Measurements from ENCODE around the gene GEMIN2. TPM values are rescaled to one million over a fixed set of nuclear protein-coding genes. Genes with fewer than 3 reads are reported as not detected.

Gene GEMIN2
- total RNA-seq, 6 experiments from 2014 or later: 6.6 to 9.6 (median 9.0) TPM

DNA sequence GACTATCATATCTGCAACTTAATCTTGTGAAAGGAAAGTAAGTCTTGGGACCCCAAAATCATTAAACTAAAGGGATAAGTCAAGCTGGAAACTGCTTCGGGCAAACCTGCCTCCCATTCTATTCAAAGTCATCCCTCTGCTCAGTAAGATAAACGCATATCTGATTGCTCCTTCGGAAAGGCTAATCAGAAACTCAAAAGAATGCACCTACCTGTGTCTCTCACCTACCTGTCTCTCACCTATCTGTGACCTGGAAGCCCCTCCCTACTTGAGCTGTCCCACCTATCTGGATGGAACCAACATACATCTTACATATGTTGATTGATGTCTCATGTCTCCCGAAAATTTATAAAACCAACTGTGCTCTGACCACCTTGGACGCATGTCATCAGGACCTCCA lies 31.0 kb upstream of the GEMIN2 start:
- Mint-ChIP-seq H3K27ac (no peak overlapping the region), H3K36me3 (ENCODE audit: low read depth) (peaks cover 38% of the 10 kb centered on the region)

DNA sequence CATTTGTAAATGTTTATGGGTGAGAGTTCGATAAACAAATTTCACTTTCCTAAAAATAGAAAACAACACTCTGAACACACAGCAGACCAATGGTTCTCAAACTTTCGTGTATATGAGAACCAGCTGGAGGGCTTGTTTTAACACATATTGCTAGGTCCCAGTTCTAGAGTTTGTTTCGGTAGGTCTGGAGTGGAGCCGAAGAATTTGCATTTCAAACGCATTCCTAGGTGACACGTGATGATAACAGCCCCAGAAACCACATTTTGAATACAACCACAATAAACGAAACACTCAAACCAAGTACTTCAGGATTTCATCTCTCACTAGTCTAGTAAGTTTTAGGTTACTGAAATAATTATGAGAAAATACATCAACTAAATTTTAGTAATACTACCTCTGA lies 28.2 kb upstream of the GEMIN2 start:
- no peak for DNase-seq
- TF ChIP-seq, protein P1, sequence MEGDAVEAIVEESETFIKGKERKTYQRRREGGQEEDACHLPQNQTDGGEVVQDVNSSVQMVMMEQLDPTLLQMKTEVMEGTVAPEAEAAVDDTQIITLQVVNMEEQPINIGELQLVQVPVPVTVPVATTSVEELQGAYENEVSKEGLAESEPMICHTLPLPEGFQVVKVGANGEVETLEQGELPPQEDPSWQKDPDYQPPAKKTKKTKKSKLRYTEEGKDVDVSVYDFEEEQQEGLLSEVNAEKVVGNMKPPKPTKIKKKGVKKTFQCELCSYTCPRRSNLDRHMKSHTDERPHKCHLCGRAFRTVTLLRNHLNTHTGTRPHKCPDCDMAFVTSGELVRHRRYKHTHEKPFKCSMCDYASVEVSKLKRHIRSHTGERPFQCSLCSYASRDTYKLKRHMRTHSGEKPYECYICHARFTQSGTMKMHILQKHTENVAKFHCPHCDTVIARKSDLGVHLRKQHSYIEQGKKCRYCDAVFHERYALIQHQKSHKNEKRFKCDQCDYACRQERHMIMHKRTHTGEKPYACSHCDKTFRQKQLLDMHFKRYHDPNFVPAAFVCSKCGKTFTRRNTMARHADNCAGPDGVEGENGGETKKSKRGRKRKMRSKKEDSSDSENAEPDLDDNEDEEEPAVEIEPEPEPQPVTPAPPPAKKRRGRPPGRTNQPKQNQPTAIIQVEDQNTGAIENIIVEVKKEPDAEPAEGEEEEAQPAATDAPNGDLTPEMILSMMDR (IDR thresholded peaks at IDR 0.05): no peak
- Mint-ChIP-seq H3K4me3 (no peak overlapping the region), H3K4me1 (ENCODE audit: low read depth) (peaks cover 12% of the 10 kb centered on the region; the same call in 1 of the 2 replicates), H3K9me3 (no peaks in the 10 kb centered on the region), H3K36me3 (ENCODE audit: low read depth) (peaks cover 42% of the 10 kb centered on the region), H3K27me3 (ENCODE audit: insufficient read depth) (no peaks in the 10 kb centered on the region; the same call in 1 of the 2 replicates), H3K27ac (no peak overlapping the region)

More for the DNA sequence above, 31.0 kb upstream of the GEMIN2 start:
- no peak for DNase-seq
- Mint-ChIP-seq H3K4me3 (no peak overlapping the region), H3K4me1 (ENCODE audit: low read depth) (peaks cover 11% of the 10 kb centered on the region; the same call in 1 of the 2 replicates), H3K9me3 (no peaks in the 10 kb centered on the region), H3K27me3 (ENCODE audit: insufficient read depth) (no peaks in the 10 kb centered on the region; the same call in 1 of the 2 replicates)
- TF ChIP-seq, protein P1 (IDR thresholded peaks at IDR 0.05): no peak

DNA sequence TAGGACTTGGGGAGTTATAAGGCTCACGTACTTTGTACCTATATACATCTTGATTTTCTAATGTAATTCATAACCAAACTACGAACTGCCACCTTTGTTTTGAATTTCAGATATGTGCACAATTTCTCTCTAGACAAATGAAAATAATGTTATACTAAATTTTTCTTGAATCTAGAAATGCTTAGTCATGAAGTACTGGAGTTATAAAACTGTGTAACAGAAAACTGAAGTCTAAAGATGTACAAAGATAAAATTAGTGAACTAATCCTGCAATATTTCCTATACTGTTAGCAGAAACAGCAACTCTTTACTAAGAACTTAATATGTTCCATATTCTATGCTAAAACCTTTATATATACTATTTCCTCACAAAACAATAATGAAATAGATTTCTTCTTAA lies 26.6 kb upstream of the GEMIN2 start:
- no peak for DNase-seq
- peaks cover 47% of the 10 kb centered on the region for H3K36me3 Mint-ChIP-seq (ENCODE audit: low read depth)
- TF ChIP-seq, protein P1 (IDR thresholded peaks at IDR 0.05): no peak

DNA sequence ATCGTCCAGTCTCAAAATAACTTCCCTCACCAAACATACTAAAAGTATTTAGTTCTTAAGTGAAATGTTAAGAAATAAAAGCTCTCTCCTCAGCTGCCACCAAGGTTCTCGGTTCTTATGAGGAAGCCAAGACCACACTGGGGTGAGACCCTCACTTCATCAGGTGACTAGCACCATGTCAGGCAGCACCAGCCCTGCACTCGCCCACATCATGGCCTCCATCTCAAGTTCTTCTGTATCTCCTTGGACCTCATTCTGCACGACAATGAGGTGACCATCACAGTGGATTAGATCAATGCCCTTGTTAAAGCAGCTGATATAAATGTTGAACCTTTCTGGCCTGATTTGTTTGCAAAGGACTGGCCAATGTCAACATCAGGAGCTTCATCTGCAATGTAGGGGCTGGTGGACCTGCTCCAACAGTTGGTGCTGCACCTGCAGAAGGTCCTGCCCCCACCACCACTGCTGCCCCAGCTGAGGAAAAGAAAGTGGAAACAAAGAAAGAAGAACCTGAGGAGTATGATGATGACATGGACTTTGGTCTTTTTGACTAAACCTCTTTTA lies 23.5 kb upstream of the GEMIN2 start:
- H3K27ac Mint-ChIP-seq: no peak overlapping the region; the same call in 1 of the 2 replicates

More for the DNA sequence above, 26.6 kb upstream of the GEMIN2 start:
- Mint-ChIP-seq H3K9me3 (no peaks in the 10 kb centered on the region), H3K4me1 (ENCODE audit: low read depth) (peaks cover 12% of the 10 kb centered on the region; the same call in 1 of the 2 replicates), H3K4me3 (no peak overlapping the region), H3K27me3 (ENCODE audit: insufficient read depth) (no peaks in the 10 kb centered on the region; the same call in 1 of the 2 replicates), H3K27ac (no peak overlapping the region)

DNA sequence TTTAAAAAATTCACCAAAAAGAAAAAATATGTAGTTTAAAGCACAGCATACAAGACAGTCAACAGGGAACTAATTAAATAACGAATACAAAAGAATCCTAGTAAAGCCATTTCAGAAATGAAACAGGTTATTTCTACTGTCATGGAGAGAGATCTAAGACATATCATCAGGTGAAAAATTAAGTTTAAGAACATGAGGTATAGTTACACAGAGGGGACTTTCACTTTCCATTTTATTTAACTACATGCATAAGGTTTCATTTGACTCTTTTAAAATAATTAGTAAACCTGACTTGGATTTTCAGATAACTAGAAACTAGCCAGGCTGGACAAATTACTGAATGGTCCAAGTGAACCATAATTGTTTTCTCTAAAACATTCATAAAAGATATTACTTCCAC lies 22.4 kb upstream of the GEMIN2 start:
- Mint-ChIP-seq H3K4me3 (no peak overlapping the region), H3K36me3 (ENCODE audit: low read depth) (peaks cover 41% of the 10 kb centered on the region), H3K27me3 (ENCODE audit: insufficient read depth) (no peaks in the 10 kb centered on the region), H3K4me1 (ENCODE audit: low read depth) (peaks cover 15% of the 10 kb centered on the region), H3K9me3 (no peaks in the 10 kb centered on the region), H3K27ac (no peak overlapping the region)
- TF ChIP-seq, protein P1 (IDR thresholded peaks at IDR 0.05): no peak
- DNase-seq: no peak

More for the DNA sequence above, 23.5 kb upstream of the GEMIN2 start:
- Mint-ChIP-seq H3K9me3 (no peaks in the 10 kb centered on the region), H3K27me3 (ENCODE audit: insufficient read depth) (no peaks in the 10 kb centered on the region), H3K4me1 (ENCODE audit: low read depth) (peaks cover 15% of the 10 kb centered on the region), H3K36me3 (ENCODE audit: low read depth) (peaks cover 48% of the 10 kb centered on the region), H3K4me3 (no peak overlapping the region)
- TF ChIP-seq, protein P1 (IDR thresholded peaks at IDR 0.05): no peak
- DNase-seq: no peak
